ENCODE results near the gene LINC00237. TPM values are rescaled to one million over a fixed set of nuclear protein-coding genes. Genes with fewer than 3 reads are reported as not detected.
A peak's percentile ranks its signal among the peaks of the same experiment; 100 is the strongest.

The LINC00237 gene
- not detected for polyA plus RNA-seq

GRCh38 chr20:21106171-21107017 lies at the start of gene LINC00237:
Gene LINC00237 (minus strand): TSS chr20:21106358.
- H3K27ac ChIP-seq (ENCODE audit: low read depth in 2 of 2, low read length in 1 of 2) = no peak within 1 kb of the TSS
- H3K9me3 ChIP-seq (ENCODE audit: control insufficient read depth in 2 of 2, insufficient read depth in 1 of 2, low read depth in 1 of 2, low read length in 1 of 2) = no peaks in the 10 kb centered on the region
- no peaks in the 10 kb centered on the region for H3K36me3 ChIP-seq (ENCODE audit: control insufficient read depth in 2 of 2, insufficient read depth in 2 of 2, low read length in 1 of 2)
- peaks cover 7 to 39% of the 10 kb centered on the region in 2 donors for H3K27me3 ChIP-seq (ENCODE audit: control insufficient read depth in 1 of 2, insufficient read depth in 2 of 2, low read length in 2 of 2)
- H3K4me1 ChIP-seq (ENCODE audit: control insufficient read depth in 2 of 2, insufficient read depth in 2 of 2, low read length in 1 of 2) = peaks cover 19 to 25% of the 10 kb centered on the region in 2 donors
- peak within 1 kb of the TSS in 1 of 2 donors; percentile 7 for H3K4me3 ChIP-seq (ENCODE audit: low read depth in 1 of 2, low read length in 2 of 2)
- 10 to 11% methylated on average over 43 of the region's 43 CpGs for WGBS, 2 donors

GRCh38 chr20:21155268-21155667 lies 49.1 kb upstream of the LINC00237 start:
- no peaks in the 10 kb centered on the region for H3K36me3 ChIP-seq (ENCODE audit: control insufficient read depth in 2 of 2, insufficient read depth in 2 of 2, low read length in 1 of 2)
- 96 to 97% methylated on average over 5 of the region's 5 CpGs for WGBS, 2 donors
- H3K4me3 ChIP-seq (ENCODE audit: low read depth in 1 of 2, low read length in 2 of 2) = no peak overlapping the region
- no peaks in the 10 kb centered on the region for H3K9me3 ChIP-seq (ENCODE audit: control insufficient read depth in 2 of 2, insufficient read depth in 1 of 2, low read depth in 1 of 2, low read length in 1 of 2)
- H3K27me3 ChIP-seq (ENCODE audit: control insufficient read depth in 1 of 2, insufficient read depth in 2 of 2, low read length in 2 of 2) = no peaks in the 10 kb centered on the region
- no peak overlapping the region for H3K27ac ChIP-seq (ENCODE audit: low read depth in 2 of 2, low read length in 1 of 2)
- no peaks in the 10 kb centered on the region for H3K4me1 ChIP-seq (ENCODE audit: control insufficient read depth in 2 of 2, insufficient read depth in 2 of 2, low read length in 1 of 2)

GRCh38 chr20:21154692-21155091 lies 48.5 kb upstream of the LINC00237 start:
- no peaks in the 10 kb centered on the region for H3K4me1 ChIP-seq (ENCODE audit: control insufficient read depth in 2 of 2, insufficient read depth in 2 of 2, low read length in 1 of 2)
- 79 to 85% methylated on average over 2 of the region's 2 CpGs for WGBS, 2 donors
- no peak overlapping the region for H3K27ac ChIP-seq (ENCODE audit: low read depth in 2 of 2, low read length in 1 of 2)
- no peaks in the 10 kb centered on the region for H3K9me3 ChIP-seq (ENCODE audit: control insufficient read depth in 2 of 2, insufficient read depth in 1 of 2, low read depth in 1 of 2, low read length in 1 of 2)
- no peaks in the 10 kb centered on the region for H3K27me3 ChIP-seq (ENCODE audit: control insufficient read depth in 1 of 2, insufficient read depth in 2 of 2, low read length in 2 of 2)
- no peak overlapping the region for H3K4me3 ChIP-seq (ENCODE audit: low read depth in 1 of 2, low read length in 2 of 2)
- H3K36me3 ChIP-seq (ENCODE audit: control insufficient read depth in 2 of 2, insufficient read depth in 2 of 2, low read length in 1 of 2) = no peaks in the 10 kb centered on the region

- Histone ChIP-seq H3K9me3 (ENCODE audit: control insufficient read depth in 2 of 2, insufficient read depth in 1 of 2, low read depth in 1 of 2, low read length in 1 of 2) (no peaks in the 10 kb centered on the region), H3K36me3 (ENCODE audit: control insufficient read depth in 2 of 2, insufficient read depth in 2 of 2, low read length in 1 of 2) (peaks cover 0 to 4% of the 10 kb centered on the region in 2 donors), H3K27me3 (ENCODE audit: control insufficient read depth in 1 of 2, insufficient read depth in 2 of 2, low read length in 2 of 2) (no peaks in the 10 kb centered on the region), H3K4me3 (ENCODE audit: low read depth in 1 of 2, low read length in 2 of 2) (no peak overlapping the region), H3K4me1 (ENCODE audit: control insufficient read depth in 2 of 2, insufficient read depth in 2 of 2, low read length in 1 of 2) (no peaks in the 10 kb centered on the region), H3K27ac (ENCODE audit: low read depth in 2 of 2, low read length in 1 of 2) (no peak overlapping the region)
- 93 to 95% methylated on average over 5 of the region's 5 CpGs for whole genome bisulfite sequencing, 2 donors
These were observed 45.6 kb upstream of the LINC00237 start for GRCh38 chr20:21151791-21152190.

GRCh38 chr20:21149344-21149743 lies 43.2 kb upstream of the LINC00237 start:
- 87 to 88% methylated on average over 9 of the region's 9 CpGs for WGBS, 2 donors
- H3K4me1 ChIP-seq (ENCODE audit: control insufficient read depth in 2 of 2, insufficient read depth in 2 of 2, low read length in 1 of 2) = no peaks in the 10 kb centered on the region
- H3K36me3 ChIP-seq (ENCODE audit: control insufficient read depth in 2 of 2, insufficient read depth in 2 of 2, low read length in 1 of 2) = peaks cover 0 to 4% of the 10 kb centered on the region in 2 donors
- H3K4me3 ChIP-seq (ENCODE audit: low read depth in 1 of 2, low read length in 2 of 2) = no peak overlapping the region
- no peaks in the 10 kb centered on the region for H3K27me3 ChIP-seq (ENCODE audit: control insufficient read depth in 1 of 2, insufficient read depth in 2 of 2, low read length in 2 of 2)
- H3K27ac ChIP-seq (ENCODE audit: low read depth in 2 of 2, low read length in 1 of 2) = no peak overlapping the region
- H3K9me3 ChIP-seq (ENCODE audit: control insufficient read depth in 2 of 2, insufficient read depth in 1 of 2, low read depth in 1 of 2, low read length in 1 of 2) = no peaks in the 10 kb centered on the region

- Histone ChIP-seq H3K4me1 (ENCODE audit: control insufficient read depth in 2 of 2, insufficient read depth in 2 of 2, low read length in 1 of 2) (no peaks in the 10 kb centered on the region), H3K9me3 (ENCODE audit: control insufficient read depth in 2 of 2, insufficient read depth in 1 of 2, low read depth in 1 of 2, low read length in 1 of 2) (no peaks in the 10 kb centered on the region), H3K27ac (ENCODE audit: low read depth in 2 of 2, low read length in 1 of 2) (no peak overlapping the region), H3K27me3 (ENCODE audit: control insufficient read depth in 1 of 2, insufficient read depth in 2 of 2, low read length in 2 of 2) (no peaks in the 10 kb centered on the region), H3K4me3 (ENCODE audit: low read depth in 1 of 2, low read length in 2 of 2) (no peak overlapping the region), H3K36me3 (ENCODE audit: control insufficient read depth in 2 of 2, insufficient read depth in 2 of 2, low read length in 1 of 2) (peaks cover 0 to 4% of the 10 kb centered on the region in 2 donors)
- WGBS, 2 donors = 70 to 83% methylated on average over 1 of the region's 1 CpG
These were observed 41.4 kb upstream of the LINC00237 start for GRCh38 chr20:21147593-21147992.

- no peaks in the 10 kb centered on the region for H3K9me3 ChIP-seq (ENCODE audit: control insufficient read depth in 2 of 2, insufficient read depth in 1 of 2, low read depth in 1 of 2, low read length in 1 of 2)
- no peak overlapping the region for H3K27ac ChIP-seq (ENCODE audit: low read depth in 2 of 2, low read length in 1 of 2)
- H3K36me3 ChIP-seq (ENCODE audit: control insufficient read depth in 2 of 2, insufficient read depth in 2 of 2, low read length in 1 of 2) = peaks cover 0 to 4% of the 10 kb centered on the region in 2 donors
- no peaks in the 10 kb centered on the region for H3K4me1 ChIP-seq (ENCODE audit: control insufficient read depth in 2 of 2, insufficient read depth in 2 of 2, low read length in 1 of 2)
- no peaks in the 10 kb centered on the region for H3K27me3 ChIP-seq (ENCODE audit: control insufficient read depth in 1 of 2, insufficient read depth in 2 of 2, low read length in 2 of 2)
- H3K4me3 ChIP-seq (ENCODE audit: low read depth in 1 of 2, low read length in 2 of 2) = no peak overlapping the region
- WGBS, 2 donors = 95% methylated on average over 4 of the region's 4 CpGs
These were observed 40.1 kb upstream of the LINC00237 start for GRCh38 chr20:21146215-21146614.

- Histone ChIP-seq H3K4me3 (ENCODE audit: low read depth in 1 of 2, low read length in 2 of 2) (no peak overlapping the region), H3K27me3 (ENCODE audit: control insufficient read depth in 1 of 2, insufficient read depth in 2 of 2, low read length in 2 of 2) (no peaks in the 10 kb centered on the region), H3K9me3 (ENCODE audit: control insufficient read depth in 2 of 2, insufficient read depth in 1 of 2, low read depth in 1 of 2, low read length in 1 of 2) (no peaks in the 10 kb centered on the region), H3K4me1 (ENCODE audit: control insufficient read depth in 2 of 2, insufficient read depth in 2 of 2, low read length in 1 of 2) (no peaks in the 10 kb centered on the region), H3K36me3 (ENCODE audit: control insufficient read depth in 2 of 2, insufficient read depth in 2 of 2, low read length in 1 of 2) (peaks cover 0 to 4% of the 10 kb centered on the region in 2 donors), H3K27ac (ENCODE audit: low read depth in 2 of 2, low read length in 1 of 2) (no peak overlapping the region)
- 85 to 88% methylated on average over 3 of the region's 3 CpGs for WGBS, 2 donors
These were observed 39.3 kb upstream of the LINC00237 start for GRCh38 chr20:21145424-21145823.

- H3K4me1 ChIP-seq (ENCODE audit: control insufficient read depth in 2 of 2, insufficient read depth in 2 of 2, low read length in 1 of 2) = no peaks in the 10 kb centered on the region
- H3K27ac ChIP-seq (ENCODE audit: low read depth in 2 of 2, low read length in 1 of 2) = no peak overlapping the region
- H3K27me3 ChIP-seq (ENCODE audit: control insufficient read depth in 1 of 2, insufficient read depth in 2 of 2, low read length in 2 of 2) = no peaks in the 10 kb centered on the region
- 88% methylated on average over 7 of the region's 7 CpGs for WGBS, 2 donors
- no peaks in the 10 kb centered on the region for H3K9me3 ChIP-seq (ENCODE audit: control insufficient read depth in 2 of 2, insufficient read depth in 1 of 2, low read depth in 1 of 2, low read length in 1 of 2)
- H3K4me3 ChIP-seq (ENCODE audit: low read depth in 1 of 2, low read length in 2 of 2) = no peak overlapping the region
- peaks cover 0 to 4% of the 10 kb centered on the region in 2 donors for H3K36me3 ChIP-seq (ENCODE audit: control insufficient read depth in 2 of 2, insufficient read depth in 2 of 2, low read length in 1 of 2)
These were observed 37.2 kb upstream of the LINC00237 start for GRCh38 chr20:21143194-21143890.

All from esophagus (tissue), 2 donors.